Progenitor cell of endocrine pancreas (in vitro differentiated cells): Measurements from ENCODE around the gene USP3. TPM values are rescaled to one million over a fixed set of nuclear protein-coding genes. Genes with fewer than 3 reads are reported as not detected.

ENCODE experiments used
- DNase-seq: peaks from one replicate; pipeline ENCODE4 v3.0.0; 2021; ENCODE audit warnings: low spot score; ENCODE audit not compliant: unreplicated experiment
- H3K27ac Mint-ChIP-seq: 2 replicates; pipeline ENCODE4 v1.8.0; 2021; ENCODE audit warnings: mild to moderate bottlenecking, moderate library complexity, mixed read lengths
- H3K27me3 Mint-ChIP-seq: 2 replicates; pipeline ENCODE4 v1.8.0; 2021; ENCODE audit warnings: mixed read lengths
- H3K36me3 Mint-ChIP-seq: 2 replicates; pipeline ENCODE4 v1.8.0; 2022; ENCODE audit warnings: mixed read lengths; ENCODE audit not compliant: insufficient read depth
- H3K4me1 Mint-ChIP-seq: 2 replicates; pipeline ENCODE4 v1.8.0; 2021; ENCODE audit warnings: low read depth, mixed read lengths
- H3K4me3 Mint-ChIP-seq: 2 replicates; pipeline ENCODE4 v1.8.0; 2021; ENCODE audit warnings: low read depth, mild to moderate bottlenecking, moderate library complexity, mixed read lengths
- H3K9me3 Mint-ChIP-seq: 2 replicates; pipeline ENCODE4 v1.8.0; 2021; ENCODE audit warnings: low read depth, mixed read lengths
- CTCF ChIP-seq: fragments of 200-600 bp; sonication (generic); IDR thresholded peaks from one replicate; pipeline ENCODE4 v1.5.0; 2021; ENCODE audit warnings: antibody characterized with exemption, mild to moderate bottlenecking; ENCODE audit not compliant: unreplicated experiment
- total RNA-seq: library from RNA; stranded (reverse); gene quantifications from 2 replicates; pipeline ENCODE4 v1.2.1, GENCODE V29; 2021

Gene USP3
- total RNA-seq, 1 donor from 2014 or later: 77.0 TPM

GRCh38 chr15:63573533-63573932, 69.1 kb downstream of the USP3 start:
- Mint-ChIP-seq H3K4me3 (no peak overlapping the region), H3K27ac (no peak overlapping the region), H3K9me3 (no peaks in the 10 kb centered on the region), H3K27me3 (no peaks in the 10 kb centered on the region), H3K4me1 (no peaks in the 10 kb centered on the region), H3K36me3 (peaks cover 19% of the 10 kb centered on the region)
- no peak for TF ChIP-seq CTCF
- no peak for DNase-seq

GRCh38 chr15:63575312-63575711, 70.9 kb downstream of the USP3 start:
- no peaks in the 10 kb centered on the region for H3K27me3 Mint-ChIP-seq
- H3K4me1 Mint-ChIP-seq: no peaks in the 10 kb centered on the region
- H3K36me3 Mint-ChIP-seq: peaks cover 21% of the 10 kb centered on the region
- no peak overlapping the region for H3K4me3 Mint-ChIP-seq
- TF ChIP-seq CTCF: no peak
- DNase-seq: no peak
- no peaks in the 10 kb centered on the region for H3K9me3 Mint-ChIP-seq
- H3K27ac Mint-ChIP-seq: no peak overlapping the region

GRCh38 chr15:63576441-63576840, 72.0 kb downstream of the USP3 start:
- no peaks in the 10 kb centered on the region for H3K9me3 Mint-ChIP-seq
- peaks cover 17% of the 10 kb centered on the region for H3K36me3 Mint-ChIP-seq
- H3K27me3 Mint-ChIP-seq: no peaks in the 10 kb centered on the region
- no peak for TF ChIP-seq CTCF
- H3K4me3 Mint-ChIP-seq: no peak overlapping the region
- peak overlapping the region; percentile 42 for H3K27ac Mint-ChIP-seq
- no peak for DNase-seq
- no peaks in the 10 kb centered on the region for H3K4me1 Mint-ChIP-seq

- H3K27ac Mint-ChIP-seq: no peak overlapping the region
Observed at GRCh38 chr15:63582179-63582578, 77.8 kb downstream of the USP3 start.

DNA sequence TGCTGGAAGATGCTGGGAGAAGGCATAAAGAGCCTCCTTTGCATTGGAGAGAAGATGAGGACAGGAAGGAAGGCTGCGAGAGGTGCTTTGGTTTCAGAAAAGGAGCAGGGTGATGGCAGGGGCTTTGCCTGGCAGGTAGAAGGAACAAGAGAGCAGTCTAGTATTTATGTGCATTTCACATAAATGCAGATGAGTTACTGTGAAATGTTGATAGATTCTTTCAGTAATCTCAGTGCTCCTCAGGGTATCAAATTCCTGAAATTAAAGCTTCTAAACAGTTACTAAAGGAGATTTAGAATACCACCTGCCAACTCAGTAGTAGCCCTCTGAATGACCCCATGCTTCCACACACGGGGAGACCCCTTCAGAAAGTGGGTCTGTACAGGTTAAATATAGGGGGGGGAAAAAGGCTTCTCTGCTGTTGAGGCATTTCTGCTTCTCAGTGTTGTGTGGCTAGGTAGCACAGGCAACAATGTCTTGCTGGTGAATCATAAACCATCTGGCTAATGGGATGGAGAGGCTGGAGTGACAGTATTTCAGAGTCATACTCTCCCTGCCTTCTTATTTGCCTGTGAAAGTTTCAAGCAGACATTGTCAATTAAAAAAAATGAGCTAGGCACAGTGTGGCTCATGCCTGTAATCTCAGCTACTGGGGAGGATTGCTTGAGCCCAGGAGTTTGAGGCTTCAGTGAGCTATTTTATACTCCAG, 78.5 kb downstream of the USP3 start:
- H3K27me3 Mint-ChIP-seq: no peaks in the 10 kb centered on the region
- no peak for DNase-seq
- H3K4me1 Mint-ChIP-seq: peaks cover 3% of the 10 kb centered on the region
- H3K4me3 Mint-ChIP-seq: no peak overlapping the region
- H3K27ac Mint-ChIP-seq: no peak overlapping the region
- H3K9me3 Mint-ChIP-seq: peaks cover 9% of the 10 kb centered on the region
- peaks cover 41% of the 10 kb centered on the region for H3K36me3 Mint-ChIP-seq
- TF ChIP-seq CTCF: no peak

More at GRCh38 chr15:63582179-63582578, 77.8 kb downstream of the USP3 start:
- Mint-ChIP-seq H3K4me3 (no peak overlapping the region), H3K27me3 (no peaks in the 10 kb centered on the region), H3K4me1 (peaks cover 3% of the 10 kb centered on the region), H3K9me3 (peaks cover 9% of the 10 kb centered on the region), H3K36me3 (peaks cover 41% of the 10 kb centered on the region)
- DNase-seq: no peak
- TF ChIP-seq CTCF: no peak
